IPS-NIHi11 (cell line): ENCODE measurements around the gene CEP97.
A peak's percentile ranks its signal among the peaks of the same experiment; 100 is the strongest.
"Not testable (repeated sequence)": the region's sequence is repeated elsewhere in the genome, so short reads cannot be mapped to it uniquely, and the experiment has no call there.

Source experiments
- DNase-seq: peaks from one replicate; pipeline ENCODE4 v3.0.0; 2012; ENCODE audit warnings: mixed read lengths, low spot score

The CEP97 gene

GRCh38 chr3:101762041-101762646, 37.7 kb downstream of the CEP97 start:
- DNase-seq, result no peak

GRCh38 chr3:101777745-101778281, 53.4 kb downstream of the CEP97 start:
- DNase-seq, result not testable (repeated sequence)

DNA sequence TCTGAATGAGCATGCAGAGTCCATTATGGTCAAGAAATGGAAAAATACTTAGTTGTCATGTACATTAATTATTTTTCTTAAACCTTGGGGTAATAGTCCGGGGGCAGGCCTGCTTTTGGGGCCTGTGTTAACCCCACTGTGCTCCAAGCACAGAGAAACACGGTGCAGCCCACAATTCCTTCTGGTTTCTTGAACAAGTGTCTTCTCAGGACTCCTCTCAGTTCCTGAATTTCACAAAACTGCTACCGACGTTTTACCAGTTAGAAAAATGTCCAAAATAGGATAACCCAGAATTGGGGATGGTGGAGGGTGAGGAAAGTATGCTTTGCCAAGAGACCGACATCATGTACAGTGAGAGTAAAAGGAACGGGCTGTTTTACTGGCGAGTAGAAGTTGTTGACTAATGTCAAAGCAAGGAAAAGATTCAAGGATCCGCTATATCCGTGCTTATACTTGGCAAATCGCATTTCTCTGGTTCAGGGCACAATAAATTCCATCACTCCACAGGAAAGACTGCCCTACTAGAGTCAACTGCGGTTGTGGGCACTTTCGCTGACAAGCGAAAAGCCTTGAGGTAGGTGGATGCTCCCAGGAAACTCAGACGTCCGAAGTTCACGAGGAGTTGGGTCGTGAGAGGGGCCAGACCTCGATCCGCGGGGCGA, 54.1 kb downstream of the CEP97 start:
- no peak for DNase-seq

DNA sequence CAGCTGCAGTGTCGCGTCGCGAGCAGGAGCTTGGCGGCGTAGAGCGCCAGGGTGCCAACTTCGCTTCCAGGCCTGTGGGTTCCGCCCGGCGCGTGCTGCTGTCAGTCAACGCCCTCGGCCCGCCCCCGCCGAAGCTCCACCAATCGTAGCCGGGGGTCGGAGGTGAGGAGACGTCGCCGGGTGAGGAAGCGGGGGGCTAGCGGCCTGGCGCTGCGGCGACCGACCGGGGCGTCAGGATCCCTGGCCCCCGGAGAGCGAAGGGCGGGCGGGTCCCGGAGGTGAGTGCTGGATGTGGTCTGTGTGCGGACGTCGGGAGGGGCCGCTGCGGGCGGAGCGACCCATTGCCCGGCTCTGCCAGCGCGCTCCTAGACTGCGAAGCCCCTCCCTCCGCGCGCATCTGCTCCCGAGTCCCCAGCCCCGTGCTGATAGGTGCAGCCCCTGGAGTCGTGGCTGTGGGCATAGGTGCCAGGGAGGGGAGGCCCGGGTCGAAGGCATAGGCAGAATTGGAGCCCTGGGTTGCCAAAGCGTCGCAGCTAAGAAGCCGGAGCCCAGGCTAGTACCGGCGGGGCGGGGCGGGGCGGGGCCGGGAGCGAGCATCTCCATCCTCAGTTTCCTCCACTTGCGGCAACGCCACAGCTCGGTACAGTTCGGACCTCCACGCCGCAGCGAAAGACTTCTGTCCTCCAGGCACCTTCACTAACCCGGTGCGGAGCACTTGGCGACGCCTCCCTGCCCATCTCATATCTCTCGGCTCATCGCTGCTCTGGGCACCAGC, 54.8 kb downstream of the CEP97 start, which contains the start of gene NXPE3:
NXPE3 (plus strand) TSS at position 165 of the 775 bp plus-strand sequence. CDS start 6,386 bp downstream, outside the sequence.
- DNase-seq, result peak; percentile 92

DNA sequence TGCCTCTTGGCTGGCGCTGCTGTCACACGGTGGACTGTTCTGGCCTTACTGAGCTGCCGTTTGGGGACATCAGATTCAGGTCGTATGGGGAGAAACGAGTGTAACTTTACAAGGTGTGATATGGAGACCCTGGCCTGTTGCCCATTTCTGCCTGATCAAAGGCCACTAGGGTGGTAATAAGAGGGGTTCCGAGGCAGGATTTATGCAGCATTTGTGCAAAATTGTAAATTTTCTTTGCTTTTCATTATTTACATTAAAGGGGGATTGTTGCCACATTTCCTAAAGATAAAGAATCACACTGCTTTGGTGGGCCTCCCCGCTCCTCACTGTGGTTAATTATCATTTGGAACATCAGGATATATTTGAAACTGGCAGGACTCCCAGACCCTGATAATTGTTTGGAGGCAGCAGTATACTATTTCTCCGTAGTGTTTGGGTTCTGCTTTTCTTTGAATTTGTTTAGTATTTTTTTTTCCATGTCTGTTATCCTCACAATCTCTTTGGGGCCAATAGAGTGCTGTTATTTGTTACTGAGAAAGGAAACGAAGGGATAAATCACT, 55.5 kb downstream of the CEP97 start:
- no peak for DNase-seq

- DNase-seq, result peak; percentile 17
Observed at GRCh38 chr3:101780661-101781060, 56.2 kb downstream of the CEP97 start.

GRCh38 chr3:101781166-101781565, 56.8 kb downstream of the CEP97 start:
- no peak for DNase-seq

- DNase-seq, result no peak
Observed at GRCh38 chr3:101784855-101785613, 60.6 kb downstream of the CEP97 start.

- DNase-seq, result no peak
Observed at GRCh38 chr3:101791778-101792177, 67.4 kb downstream of the CEP97 start.

DNA sequence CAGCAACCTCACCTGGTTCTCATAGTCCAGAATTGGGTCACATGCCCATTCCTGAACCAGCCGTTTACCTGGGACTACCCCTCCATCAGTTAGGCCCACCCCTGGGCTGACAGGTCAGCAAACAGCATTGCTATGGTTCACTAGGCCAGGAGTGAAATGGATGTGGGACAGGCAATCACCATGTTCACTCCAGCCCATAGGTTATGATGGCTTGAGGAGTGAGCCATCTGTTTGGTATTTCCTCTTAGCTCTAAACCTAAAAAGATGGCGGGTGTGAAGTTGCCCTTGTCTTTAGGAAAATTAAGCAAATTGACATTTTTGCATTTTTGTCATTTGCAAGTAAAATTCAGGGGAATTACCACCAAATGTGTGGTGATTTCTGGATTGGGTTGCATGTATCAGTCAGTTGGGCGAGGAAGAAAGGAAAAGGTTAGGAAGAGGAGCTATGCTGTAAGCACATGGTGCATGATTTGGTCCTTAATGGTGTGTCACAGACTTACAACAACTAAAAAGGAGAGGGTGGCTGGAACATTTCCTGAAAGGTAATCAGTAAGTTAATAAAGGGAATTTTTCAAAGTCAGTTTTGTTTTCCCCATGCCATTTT, 71.8 kb downstream of the CEP97 start:
- no peak for DNase-seq

GRCh38 chr3:101801174-101801573, 76.8 kb downstream of the CEP97 start:
- DNase-seq, result no peak

DNA sequence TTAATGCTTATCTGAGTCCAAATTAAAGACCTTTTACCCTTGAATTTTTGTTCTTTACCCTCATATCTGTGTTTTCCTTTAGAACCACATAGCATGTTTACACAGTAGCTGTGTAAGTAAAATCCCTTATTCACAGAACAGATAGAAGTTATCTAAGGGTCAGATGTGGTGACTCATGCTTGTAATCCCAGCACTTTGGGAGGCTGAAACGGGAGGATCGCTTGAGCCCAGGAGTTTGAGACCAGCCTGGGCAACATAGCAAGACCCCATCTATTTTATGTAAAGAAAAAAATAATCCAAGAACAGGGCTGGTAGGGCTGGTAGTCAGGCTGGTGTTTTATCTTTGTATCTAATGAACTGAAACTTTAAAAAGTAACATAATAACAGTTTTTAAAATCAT, 77.8 kb downstream of the CEP97 start:
- no peak for DNase-seq

GRCh38 chr3:101803173-101803782, 78.9 kb downstream of the CEP97 start:
- peak; percentile 55 for DNase-seq

DNA sequence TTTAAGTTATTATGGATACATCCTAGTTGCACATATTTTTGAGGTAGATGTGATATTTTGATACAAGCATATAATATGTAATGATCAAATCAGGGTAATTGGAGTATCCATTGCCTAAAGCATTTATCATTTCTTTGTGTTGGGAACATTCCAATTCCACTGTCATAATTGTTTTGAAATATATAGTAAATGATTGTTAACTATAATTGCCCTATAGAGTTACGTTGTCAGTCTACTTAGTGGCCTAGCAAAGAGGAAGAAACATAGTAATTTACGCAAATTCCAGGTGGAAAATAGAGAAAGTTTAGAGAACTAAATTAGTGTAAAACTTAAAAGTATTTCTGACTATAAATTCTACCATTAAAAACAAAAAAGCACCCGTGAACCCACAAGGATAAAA, 79.5 kb downstream of the CEP97 start:
- no peak for DNase-seq

DNA sequence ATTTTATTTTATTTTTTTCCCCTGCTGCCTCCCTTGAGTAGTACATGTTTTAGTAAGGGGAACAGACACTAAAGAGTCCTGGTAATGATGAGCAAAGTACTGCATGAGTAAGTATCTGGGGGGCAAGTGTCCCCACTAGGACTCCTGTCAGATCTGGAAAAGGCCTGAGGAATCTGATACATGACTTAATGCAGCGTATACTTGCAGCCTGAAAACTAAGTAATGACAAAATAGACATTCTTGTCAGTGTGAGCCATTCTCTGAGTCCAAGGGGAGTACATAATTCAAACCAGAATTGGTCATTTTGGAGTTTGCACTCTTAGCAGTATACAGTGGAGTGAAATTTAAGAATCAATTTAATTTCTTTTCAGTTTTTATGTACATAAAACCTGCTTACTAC, 82.1 kb downstream of the CEP97 start:
- DNase-seq, result no peak

DNA sequence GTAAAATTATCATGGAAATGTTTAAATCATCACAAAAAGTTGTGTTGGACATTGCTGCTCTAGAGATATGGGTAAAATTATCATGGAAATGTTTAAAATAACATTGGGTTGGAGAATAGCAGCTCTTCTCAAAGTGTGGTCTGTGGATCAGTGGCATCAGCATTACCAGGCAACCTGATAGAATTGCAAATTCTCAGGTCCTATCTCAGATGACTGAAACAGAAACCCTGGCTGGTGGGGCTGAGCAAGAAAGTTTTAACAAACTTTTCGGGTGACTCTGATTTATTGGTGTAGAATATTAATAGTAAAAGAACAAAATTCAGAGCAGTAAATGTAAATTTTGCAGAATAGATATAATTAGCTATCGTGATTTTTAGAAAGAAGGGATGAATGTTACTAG, 83.5 kb downstream of the CEP97 start:
- no peak for DNase-seq

DNA sequence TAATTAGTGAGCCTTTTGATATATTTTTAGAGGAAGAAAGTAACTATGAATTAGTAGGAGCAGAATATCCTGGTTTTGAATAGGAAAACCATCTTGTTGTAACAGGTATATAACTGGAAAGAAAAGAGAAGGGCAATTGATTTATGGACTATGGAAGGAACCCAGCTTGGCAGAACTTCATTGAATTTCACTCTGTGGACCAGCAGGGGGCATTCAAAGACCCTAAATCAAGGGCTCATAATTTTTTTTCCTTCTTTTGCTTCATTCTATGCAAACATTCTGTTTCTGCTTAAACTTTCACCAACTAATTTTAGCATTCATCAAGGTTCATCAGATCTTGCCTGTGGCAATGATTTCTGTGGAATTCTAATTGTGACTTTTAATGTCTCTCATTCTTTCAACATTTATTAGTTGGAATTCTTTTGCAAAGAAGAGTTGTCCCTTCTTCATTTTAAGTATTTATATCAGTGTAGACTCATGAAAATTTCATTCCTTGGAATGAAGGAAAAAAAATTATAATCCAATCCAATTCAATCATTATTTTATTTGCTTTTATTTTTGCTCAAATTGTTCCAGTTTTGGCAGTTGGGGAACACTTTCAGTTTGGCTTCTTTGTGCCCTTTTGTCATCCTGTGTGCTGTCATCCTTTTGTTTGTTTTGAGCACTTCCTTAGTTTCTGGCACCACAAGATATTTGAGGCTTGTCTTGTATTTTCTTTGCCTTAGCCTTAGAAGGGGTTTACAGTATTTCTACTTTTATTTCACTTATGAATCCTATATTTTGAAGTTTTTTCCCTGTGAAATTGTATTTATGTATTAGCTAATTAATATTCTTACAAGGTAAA, 85.0 kb downstream of the CEP97 start:
- peak; percentile 42 for DNase-seq

- no peak for DNase-seq
Observed at GRCh38 chr3:101810022-101810418, 85.6 kb downstream of the CEP97 start.

- no peak for DNase-seq
Observed at GRCh38 chr3:101811875-101812274, 87.5 kb downstream of the CEP97 start.

GRCh38 chr3:101812895-101813294, 88.5 kb downstream of the CEP97 start:
- no peak for DNase-seq
